Nucleus accumbens (tissue), 56 donors: ENCODE results near the gene RUFY4.

Source experiments
- DNase-seq, 56 donors: peaks; one replicate each; lab custom pipeline; 2025; lab: John Stamatoyannopoulos, UW

The RUFY4 gene

DNA sequence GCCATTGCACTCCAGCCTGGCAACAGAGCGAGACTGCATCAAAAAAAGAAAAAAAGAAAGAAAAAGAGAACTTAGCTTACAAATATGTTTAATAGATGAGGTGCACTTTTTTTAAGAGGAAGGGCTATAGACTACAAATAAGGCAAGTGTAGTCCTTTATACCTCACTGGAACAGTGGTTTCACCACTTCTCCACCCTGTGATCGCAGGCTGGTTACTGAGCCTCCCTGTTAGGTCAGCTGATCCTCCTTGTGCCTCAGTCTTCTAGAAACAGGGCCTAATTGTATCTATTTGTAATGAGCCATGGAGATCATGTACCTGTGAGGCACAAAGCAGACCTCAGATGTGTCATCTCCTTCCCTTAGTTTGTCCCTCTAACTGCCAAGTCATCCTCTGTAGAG lies 61.3 kb downstream of the RUFY4 start:
- DNase-seq, result no peak

DNA sequence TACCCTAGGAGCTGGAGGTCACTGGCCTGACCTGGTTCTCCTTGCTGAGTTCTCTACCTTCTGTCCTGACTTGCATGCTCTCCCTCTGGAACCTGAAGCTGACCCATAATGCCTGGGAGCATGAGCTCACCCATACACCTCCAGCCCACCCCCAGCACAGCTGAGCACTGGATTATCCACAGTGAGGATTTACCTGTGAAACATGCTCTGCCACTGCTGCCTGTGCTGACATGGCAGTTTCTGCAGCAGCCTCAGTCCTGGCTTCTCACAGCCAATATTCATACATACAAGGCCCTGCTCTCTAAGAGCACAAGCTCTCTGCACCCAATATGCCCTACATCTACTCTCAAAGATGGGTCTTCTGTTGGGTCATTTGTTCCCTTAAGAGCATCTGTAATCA lies 61.8 kb downstream of the RUFY4 start:
- DNase-seq, result no peak

DNA sequence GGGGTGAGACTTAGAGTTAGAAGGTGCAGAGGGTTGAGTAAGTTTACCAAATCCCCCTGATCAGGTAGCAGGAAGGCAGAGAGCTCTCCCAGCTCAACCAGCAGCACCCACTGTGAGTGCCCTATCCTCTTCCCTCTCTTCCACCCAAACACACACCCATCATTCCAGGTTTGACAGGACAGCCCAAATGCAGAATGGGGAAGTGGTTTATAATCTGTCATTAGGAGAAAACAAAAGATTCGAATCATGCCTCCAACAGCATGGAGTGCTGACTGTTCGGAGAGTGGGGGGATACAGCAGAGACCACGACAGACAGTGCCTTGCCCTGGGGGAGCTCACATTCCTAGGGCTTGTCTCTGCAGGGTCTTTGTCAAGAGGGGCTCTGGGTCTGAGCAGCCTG lies 68.5 kb downstream of the RUFY4 start:
- no peak for DNase-seq

DNA sequence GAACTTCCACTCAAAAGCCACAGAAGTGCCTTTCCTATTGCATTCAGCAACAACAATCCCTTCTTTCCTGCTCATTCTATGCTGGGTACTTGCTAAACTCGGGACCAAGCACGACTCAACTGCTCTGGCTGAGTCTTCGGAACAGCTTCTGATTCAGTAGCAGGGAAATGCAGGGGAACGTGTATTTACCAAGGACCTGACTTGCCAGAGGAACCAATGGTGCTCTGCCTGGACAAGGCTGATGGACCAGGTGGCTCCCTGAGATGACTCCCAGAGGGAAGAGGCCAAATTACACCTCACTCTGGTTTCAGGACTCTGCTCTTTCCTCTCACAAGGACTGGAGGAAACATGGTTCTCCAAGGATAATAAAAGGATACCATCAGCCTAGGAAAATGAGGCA lies 69.0 kb downstream of the RUFY4 start:
- DNase-seq, result no peak
